Measurements from ENCODE around the gene ARHGEF16. TPM values are rescaled to one million over a fixed set of nuclear protein-coding genes. Genes with fewer than 3 reads are reported as not detected.

The ARHGEF16 gene
- total RNA-seq, 1 donor from 2014 or later: 2.0 TPM

- H3K27me3 Mint-ChIP-seq (ENCODE audit: low read depth): no peaks in the 10 kb centered on the region
- H3K4me1 Mint-ChIP-seq (ENCODE audit: low read depth): peaks cover 42% of the 10 kb centered on the region
- H3K9me3 Mint-ChIP-seq (ENCODE audit: low read depth): no peaks in the 10 kb centered on the region
- peak; percentile 87 for DNase-seq (ENCODE audit: low spot score)
- TF ChIP-seq, protein P1, sequence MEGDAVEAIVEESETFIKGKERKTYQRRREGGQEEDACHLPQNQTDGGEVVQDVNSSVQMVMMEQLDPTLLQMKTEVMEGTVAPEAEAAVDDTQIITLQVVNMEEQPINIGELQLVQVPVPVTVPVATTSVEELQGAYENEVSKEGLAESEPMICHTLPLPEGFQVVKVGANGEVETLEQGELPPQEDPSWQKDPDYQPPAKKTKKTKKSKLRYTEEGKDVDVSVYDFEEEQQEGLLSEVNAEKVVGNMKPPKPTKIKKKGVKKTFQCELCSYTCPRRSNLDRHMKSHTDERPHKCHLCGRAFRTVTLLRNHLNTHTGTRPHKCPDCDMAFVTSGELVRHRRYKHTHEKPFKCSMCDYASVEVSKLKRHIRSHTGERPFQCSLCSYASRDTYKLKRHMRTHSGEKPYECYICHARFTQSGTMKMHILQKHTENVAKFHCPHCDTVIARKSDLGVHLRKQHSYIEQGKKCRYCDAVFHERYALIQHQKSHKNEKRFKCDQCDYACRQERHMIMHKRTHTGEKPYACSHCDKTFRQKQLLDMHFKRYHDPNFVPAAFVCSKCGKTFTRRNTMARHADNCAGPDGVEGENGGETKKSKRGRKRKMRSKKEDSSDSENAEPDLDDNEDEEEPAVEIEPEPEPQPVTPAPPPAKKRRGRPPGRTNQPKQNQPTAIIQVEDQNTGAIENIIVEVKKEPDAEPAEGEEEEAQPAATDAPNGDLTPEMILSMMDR (IDR thresholded peaks at IDR 0.05): no peak
- no peak overlapping the region for H3K4me3 Mint-ChIP-seq (ENCODE audit: unreplicated experiment)
- no peaks in the 10 kb centered on the region for H3K36me3 Mint-ChIP-seq (ENCODE audit: low read depth)
- H3K27ac Mint-ChIP-seq (ENCODE audit: unreplicated experiment): no peak overlapping the region
These were observed 8.0 kb downstream of the ARHGEF16 start for GRCh38 chr1:3462356-3463012.

- Mint-ChIP-seq H3K4me1 (ENCODE audit: low read depth) (peaks cover 36% of the 10 kb centered on the region), H3K27ac (ENCODE audit: unreplicated experiment) (no peak overlapping the region), H3K27me3 (ENCODE audit: low read depth) (no peaks in the 10 kb centered on the region), H3K36me3 (ENCODE audit: low read depth) (no peaks in the 10 kb centered on the region), H3K9me3 (ENCODE audit: low read depth) (no peaks in the 10 kb centered on the region), H3K4me3 (ENCODE audit: unreplicated experiment) (no peak overlapping the region)
- peak; percentile 91 for DNase-seq (ENCODE audit: low spot score)
- TF ChIP-seq, protein P1 (IDR thresholded peaks at IDR 0.05): no peak
These were observed 8.5 kb downstream of the ARHGEF16 start for GRCh38 chr1:3463013-3463385.

DNA sequence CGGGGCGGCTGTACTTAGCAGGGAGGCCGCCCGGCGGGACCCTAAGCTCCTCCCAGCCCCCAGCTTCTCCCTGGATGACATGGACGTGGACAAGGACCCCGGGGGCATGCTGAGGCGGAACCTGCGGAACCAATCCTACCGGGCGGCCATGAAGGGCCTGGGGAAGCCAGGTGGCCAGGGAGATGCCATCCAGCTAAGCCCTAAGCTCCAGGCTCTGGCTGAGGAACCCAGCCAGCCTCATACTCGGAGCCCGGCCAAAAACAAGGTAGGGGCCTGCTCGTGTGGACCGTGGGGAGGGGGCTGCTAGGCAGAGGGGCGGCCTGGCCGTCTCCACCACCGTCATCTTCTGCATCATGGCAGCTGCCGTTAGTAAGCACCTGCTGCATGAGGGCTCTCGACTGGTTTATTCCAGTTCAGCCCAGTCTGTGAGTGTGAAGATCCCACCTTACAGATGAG is 9.0 kb downstream of the ARHGEF16 start:
- Mint-ChIP-seq H3K27ac (ENCODE audit: unreplicated experiment) (no peak overlapping the region), H3K4me1 (ENCODE audit: low read depth) (peaks cover 32% of the 10 kb centered on the region), H3K27me3 (ENCODE audit: low read depth) (no peaks in the 10 kb centered on the region), H3K9me3 (ENCODE audit: low read depth) (no peaks in the 10 kb centered on the region), H3K36me3 (ENCODE audit: low read depth) (no peaks in the 10 kb centered on the region), H3K4me3 (ENCODE audit: unreplicated experiment) (no peak overlapping the region)
- TF ChIP-seq, protein P1 (IDR thresholded peaks at IDR 0.05): no peak
- DNase-seq (ENCODE audit: low spot score): peak; percentile 79

GRCh38 chr1:3463891-3464648 is 9.6 kb downstream of the ARHGEF16 start:
- Mint-ChIP-seq H3K27ac (ENCODE audit: unreplicated experiment) (no peak overlapping the region), H3K27me3 (ENCODE audit: low read depth) (no peaks in the 10 kb centered on the region), H3K36me3 (ENCODE audit: low read depth) (no peaks in the 10 kb centered on the region), H3K4me3 (ENCODE audit: unreplicated experiment) (no peak overlapping the region), H3K9me3 (ENCODE audit: low read depth) (no peaks in the 10 kb centered on the region), H3K4me1 (ENCODE audit: low read depth) (peaks cover 26% of the 10 kb centered on the region)
- TF ChIP-seq, protein P1 (IDR thresholded peaks at IDR 0.05): no peak
- peak; percentile 86 for DNase-seq (ENCODE audit: low spot score)

DNA sequence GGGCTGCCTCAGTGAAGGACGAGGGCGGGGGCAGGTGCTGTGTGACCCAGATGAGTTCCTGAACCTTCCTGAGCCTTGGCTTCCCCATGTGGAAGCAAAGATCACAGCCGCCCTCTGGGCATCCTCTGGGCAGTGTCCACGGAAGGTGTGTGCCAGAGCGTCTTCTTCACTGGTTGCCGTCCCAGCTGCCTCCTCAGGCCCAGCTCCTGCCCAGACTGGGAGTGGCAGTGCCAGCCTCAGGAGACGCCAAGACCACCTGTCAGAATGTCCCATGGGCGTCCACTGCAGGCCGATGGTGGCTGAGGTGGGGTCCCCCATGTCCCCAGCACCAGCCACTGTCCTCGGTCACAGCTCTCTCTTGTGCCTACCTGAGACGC is 10.2 kb downstream of the ARHGEF16 start:
- DNase-seq (ENCODE audit: low spot score): peak; percentile 58
- no peaks in the 10 kb centered on the region for H3K9me3 Mint-ChIP-seq (ENCODE audit: low read depth)
- no peaks in the 10 kb centered on the region for H3K27me3 Mint-ChIP-seq (ENCODE audit: low read depth)
- H3K27ac Mint-ChIP-seq (ENCODE audit: unreplicated experiment): no peak overlapping the region
- H3K36me3 Mint-ChIP-seq (ENCODE audit: low read depth): no peaks in the 10 kb centered on the region
- peaks cover 20% of the 10 kb centered on the region for H3K4me1 Mint-ChIP-seq (ENCODE audit: low read depth)
- no peak overlapping the region for H3K4me3 Mint-ChIP-seq (ENCODE audit: unreplicated experiment)
- TF ChIP-seq, protein P1 (IDR thresholded peaks at IDR 0.05): no peak
